Measurements from ENCODE around the gene MTMR2. TPM values are rescaled to one million over a fixed set of nuclear protein-coding genes. Genes with fewer than 3 reads are reported as not detected.

The MTMR2 gene
- polyA plus RNA-seq, 1 of the 3 experiments (the other 2 are of a cell fraction), result 8.6 TPM

DNA sequence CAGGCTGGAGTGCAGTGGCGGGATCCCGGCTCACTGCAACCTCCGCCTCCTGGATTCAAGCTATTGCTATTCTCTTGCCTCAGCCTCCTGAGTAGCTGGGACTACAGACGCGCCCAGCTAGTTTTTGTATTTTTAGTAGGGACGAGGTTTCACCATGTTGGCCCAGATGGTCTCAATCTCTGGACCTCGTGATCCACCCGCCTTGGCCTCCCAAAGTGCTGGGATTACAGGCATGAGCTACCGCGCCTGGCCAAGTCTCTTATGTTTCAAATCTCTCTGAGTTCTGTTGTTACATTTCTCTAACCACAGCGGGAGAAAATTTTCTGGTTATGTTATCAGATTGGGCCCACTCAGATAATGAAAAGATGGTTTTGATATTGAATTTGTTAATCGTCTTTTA lies 123.5 kb downstream of the MTMR2 start:
- WGBS (ENCODE audit: low lambda C conversion rate), result 92% methylated on average over 12 of the region's 12 CpGs
- no peaks in the 10 kb centered on the region for H3K27me3 ChIP-seq (ENCODE audit: insufficient read depth)
- H4K20me1 ChIP-seq (ENCODE audit: insufficient read depth), result no peaks in the 10 kb centered on the region; the same call in 1 of the 2 replicates
- no peaks in the 10 kb centered on the region for H3K9me3 ChIP-seq
- peaks cover 5 to 8% of the 10 kb centered on the region in 2 experiments; a peak in 2 of 4 replicates for H3K4me1 ChIP-seq (ENCODE audit: control insufficient read depth in 1 of 2, insufficient read depth in 2 of 2, low read depth in 1 of 2, low read length in 1 of 2)
- no peaks in the 10 kb centered on the region for H3F3A ChIP-seq (replicated peaks; ENCODE audit: insufficient read depth)
- H3K9me2 ChIP-seq, result no peaks in the 10 kb centered on the region
- ChIA-PET CTCF (interaction anchor here (0.6 to 1.3 kb wide), 4 partner anchors 11 to 596 kb away, joined by 3 read pairs; partner anchors contain the start of gene FAM76B), POLR2A (interaction anchor here (0.7 kb wide), 1 partner anchor 11 kb away, joined by 3 read pairs; the partner anchor contains the start of gene FAM76B)
- no peak for TF ChIP-seq ZBTB33 (IDR thresholded peaks at IDR 0.05; ENCODE audit: borderline replicate concordance, low read depth)
- TF ChIP-seq SMC3 (IDR thresholded peaks at IDR 0.05; ENCODE audit: low read depth, low read length), result no peak
- TF ChIP-seq SIN3A (IDR thresholded peaks at IDR 0.05; ENCODE audit: borderline replicate concordance, low read depth, low read length), result no peak
- no peak for TF ChIP-seq FOXJ3 (CRISPR knock-in tag; IDR thresholded peaks at IDR 0.05)
- no peak for TF ChIP-seq POLR2AphosphoS5 (IDR thresholded peaks at IDR 0.05; ENCODE audit: low read depth, low read length)
- TF ChIP-seq GABPA (IDR thresholded peaks at IDR 0.05; ENCODE audit: low read depth), result no peak
- no peak for TF ChIP-seq EP300 (IDR thresholded peaks at IDR 0.05; ENCODE audit: borderline replicate concordance in 1 of 2, low read depth in 1 of 2, low read length in 1 of 2)
- no peak for TF ChIP-seq FOSL2 (IDR thresholded peaks at IDR 0.05; ENCODE audit: borderline replicate concordance, low read depth)
- TF ChIP-seq JUND (IDR thresholded peaks at IDR 0.05), result no peak
- TF ChIP-seq FOXM1 (IDR thresholded peaks at IDR 0.05; ENCODE audit: low read depth), result no peak
- H2AFZ ChIP-seq (ENCODE audit: low read depth), result no peak overlapping the region
- H3K79me2 ChIP-seq (ENCODE audit: insufficient read depth), result peaks cover 32% of the 10 kb centered on the region
- H3K9ac ChIP-seq, result no peak overlapping the region
- H3K36me3 ChIP-seq (replicated peaks in 1 of 2; ENCODE audit: control insufficient read depth in 1 of 2, insufficient read depth in 2 of 2, low read length in 1 of 2), result peaks cover 42 to 46% of the 10 kb centered on the region in 2 experiments
- H3K27ac ChIP-seq (ENCODE audit: low read depth in 2 of 2, low read length in 1 of 2), result no peak overlapping the region
- no peak overlapping the region for H3K4me2 ChIP-seq
- DNase-seq, result no peak
- H3K4me3 ChIP-seq (ENCODE audit: low read depth in 2 of 2, low read length in 1 of 2), result no peak overlapping the region

DNA sequence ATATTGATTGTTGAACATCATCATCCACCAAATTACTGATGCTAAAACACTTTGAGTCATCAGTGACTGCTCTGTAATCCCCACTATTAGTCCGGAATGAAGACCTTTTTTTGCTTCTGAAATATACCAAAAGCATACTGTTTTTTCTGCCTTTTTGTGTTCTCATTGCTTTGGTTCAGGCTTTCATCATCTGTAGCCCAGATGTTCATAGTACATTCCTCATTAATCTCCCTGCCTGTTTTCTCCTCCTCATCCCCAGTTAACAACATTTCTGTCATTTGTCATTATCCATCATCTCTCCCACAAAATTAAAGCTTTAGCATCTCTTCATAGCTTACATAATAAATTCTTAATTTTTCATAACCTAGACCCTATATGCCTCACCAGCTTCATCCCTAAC lies 124.4 kb downstream of the MTMR2 start:
- Histone ChIP-seq H3K79me2 (ENCODE audit: insufficient read depth) (peaks cover 40% of the 10 kb centered on the region), H3K9me2 (no peaks in the 10 kb centered on the region), H3K4me1 (ENCODE audit: control insufficient read depth in 1 of 2, insufficient read depth in 2 of 2, low read depth in 1 of 2, low read length in 1 of 2) (peaks cover 5 to 8% of the 10 kb centered on the region in 2 experiments; a peak in 2 of 4 replicates), H3K9me3 (no peaks in the 10 kb centered on the region), H3K27ac (ENCODE audit: low read depth in 2 of 2, low read length in 1 of 2) (peak overlapping the region in 1 of 2 experiments; percentile 19; a peak in 1 of 4 replicates), H3F3A (replicated peaks; ENCODE audit: insufficient read depth) (no peaks in the 10 kb centered on the region), H2AFZ (ENCODE audit: low read depth) (no peak overlapping the region), H3K4me2 (no peak overlapping the region), H3K36me3 (replicated peaks in 1 of 2; ENCODE audit: control insufficient read depth in 1 of 2, insufficient read depth in 2 of 2, low read length in 1 of 2) (peaks cover 33 to 38% of the 10 kb centered on the region in 2 experiments), H3K4me3 (ENCODE audit: low read depth in 2 of 2, low read length in 1 of 2) (no peak overlapping the region), H3K27me3 (ENCODE audit: insufficient read depth) (no peaks in the 10 kb centered on the region), H4K20me1 (ENCODE audit: insufficient read depth) (peaks cover 4% of the 10 kb centered on the region; the same call in 1 of the 2 replicates), H3K9ac (no peak overlapping the region)
- ChIA-PET CTCF (interaction anchor here (0.6 to 1.3 kb wide), 4 partner anchors 10 to 597 kb away, joined by 3 read pairs; partner anchors contain the start of gene FAM76B), POLR2A (no interaction called here)
- TF ChIP-seq MXI1 (IDR thresholded peaks at IDR 0.05; ENCODE audit: low read depth, low read length) (no peak), SIN3A (IDR thresholded peaks at IDR 0.05; ENCODE audit: borderline replicate concordance, low read depth, low read length) (no peak), USF2 (IDR thresholded peaks at IDR 0.05; ENCODE audit: borderline replicate concordance, low read depth, low read length) (no peak)
- DNase-seq, result peak; percentile 16
- WGBS (ENCODE audit: low lambda C conversion rate), result 80% methylated on average over 1 of the region's 1 CpG
